AG04450 (cell line): Measurements from ENCODE around the gene CCDC28B. TPM values are rescaled to one million over a fixed set of nuclear protein-coding genes. Genes with fewer than 3 reads are reported as not detected.
A peak's percentile ranks its signal among the peaks of the same experiment; 100 is the strongest.

Experiments used
- CTCF ChIA-PET: fragments of 300-600, 350-600 bp; formaldehyde crosslinking; extraction: SDS; loops from one replicate; lab custom pipeline; 2022; ENCODE audit warnings: antibody characterized with exemption, inconsistent platforms; lab: Charles Lee
- POLR2A ChIA-PET: fragments of 350-600 bp; formaldehyde crosslinking; extraction: SDS; loops from one replicate; lab custom pipeline; 2021; ENCODE audit warnings: antibody characterized with exemption, inconsistent platforms; lab: Yijun Ruan, JAX
- DNase-seq: peaks from one replicate; pipeline ENCODE4 v3.0.0-alpha.2; 2011; ENCODE audit warnings: low read depth, low spot score
- H3K27ac ChIP-seq: one replicate; pipeline ENCODE4 v1.5.1; 2012; ENCODE audit warnings: low read depth, low read length, control low read depth
- H3K27me3 ChIP-seq: one replicate; pipeline ENCODE4 v1.6.0; 2012; ENCODE audit warnings: low read length; ENCODE audit not compliant: control insufficient read depth, insufficient read depth
- H3K4me3 ChIP-seq: 2 replicates; pipeline ENCODE4 v1.5.1; 2011; ENCODE audit warnings: mild to moderate bottlenecking, low read depth, low read length, control low read depth
- H3K9me3 ChIP-seq: 2 replicates; pipeline ENCODE4 v1.5.1; 2012; ENCODE audit warnings: low read length; ENCODE audit not compliant: control insufficient read depth, insufficient read depth
- polyA plus RNA-seq: library from polyadenylated mRNA; depleted of rRNA; stranded (reverse); fragments of >200 nt; gene quantifications from 2 replicates; pipeline ENCODE4 v1.2.3, GENCODE V29; 2011
- TF ChIP-seq, protein P1 (sequence below): IDR thresholded peaks from 2 replicates; pipeline ENCODE4 v1.5.1; 2011; ENCODE audit warnings: low read depth, low read length, control low read depth, inconsistent platforms

CCDC28B gene
- polyA plus RNA-seq, 1 experiment: 17.6 TPM

DNA sequence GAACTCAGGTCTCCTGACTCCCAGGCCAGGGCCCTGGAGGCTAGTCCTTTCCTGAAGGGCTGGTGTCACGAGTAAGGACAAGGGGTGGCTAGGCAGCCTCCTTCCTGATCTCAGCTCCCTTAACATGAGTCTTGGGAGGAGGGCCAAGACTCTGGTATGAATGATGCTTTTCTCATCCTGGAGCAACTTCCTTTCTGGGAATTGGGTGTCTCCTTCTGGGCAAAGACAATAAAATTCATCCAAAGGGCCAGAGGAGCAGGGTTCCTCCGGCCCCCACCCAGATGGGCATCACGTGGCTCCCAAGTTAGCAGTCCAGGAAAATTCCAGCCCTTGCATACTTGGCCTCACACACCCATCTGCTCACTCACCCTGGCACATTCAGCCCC lies 46.5 kb downstream of the CCDC28B start, which contains the start of gene FAM167B:
Gene FAM167B, plus strand, starts transcription at position 335 of the 386 bp plus-strand sequence. CDS start 200 bp downstream, outside the sequence.
- Histone ChIP-seq H3K4me3 (no peak within 1 kb of the TSS), H3K27ac (peak within 1 kb of the TSS; percentile 21), H3K27me3 (no peaks in the 10 kb centered on the region), H3K9me3 (no peaks in the 10 kb centered on the region; the same call in 1 of the 2 replicates)
- ChIA-PET CTCF (interaction anchor here (0.6 to 3.4 kb wide), 5 partner anchors 9 to 101 kb away, joined by 3 to 15 read pairs (median 6); no protein-coding TSS in a partner anchor), POLR2A (interaction anchor here (1.1 kb wide), 1 partner anchor 11 kb away, joined by 3 read pairs; no protein-coding TSS in a partner anchor)
- TF ChIP-seq, protein P1, sequence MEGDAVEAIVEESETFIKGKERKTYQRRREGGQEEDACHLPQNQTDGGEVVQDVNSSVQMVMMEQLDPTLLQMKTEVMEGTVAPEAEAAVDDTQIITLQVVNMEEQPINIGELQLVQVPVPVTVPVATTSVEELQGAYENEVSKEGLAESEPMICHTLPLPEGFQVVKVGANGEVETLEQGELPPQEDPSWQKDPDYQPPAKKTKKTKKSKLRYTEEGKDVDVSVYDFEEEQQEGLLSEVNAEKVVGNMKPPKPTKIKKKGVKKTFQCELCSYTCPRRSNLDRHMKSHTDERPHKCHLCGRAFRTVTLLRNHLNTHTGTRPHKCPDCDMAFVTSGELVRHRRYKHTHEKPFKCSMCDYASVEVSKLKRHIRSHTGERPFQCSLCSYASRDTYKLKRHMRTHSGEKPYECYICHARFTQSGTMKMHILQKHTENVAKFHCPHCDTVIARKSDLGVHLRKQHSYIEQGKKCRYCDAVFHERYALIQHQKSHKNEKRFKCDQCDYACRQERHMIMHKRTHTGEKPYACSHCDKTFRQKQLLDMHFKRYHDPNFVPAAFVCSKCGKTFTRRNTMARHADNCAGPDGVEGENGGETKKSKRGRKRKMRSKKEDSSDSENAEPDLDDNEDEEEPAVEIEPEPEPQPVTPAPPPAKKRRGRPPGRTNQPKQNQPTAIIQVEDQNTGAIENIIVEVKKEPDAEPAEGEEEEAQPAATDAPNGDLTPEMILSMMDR: no peak
- no peak for DNase-seq

DNA sequence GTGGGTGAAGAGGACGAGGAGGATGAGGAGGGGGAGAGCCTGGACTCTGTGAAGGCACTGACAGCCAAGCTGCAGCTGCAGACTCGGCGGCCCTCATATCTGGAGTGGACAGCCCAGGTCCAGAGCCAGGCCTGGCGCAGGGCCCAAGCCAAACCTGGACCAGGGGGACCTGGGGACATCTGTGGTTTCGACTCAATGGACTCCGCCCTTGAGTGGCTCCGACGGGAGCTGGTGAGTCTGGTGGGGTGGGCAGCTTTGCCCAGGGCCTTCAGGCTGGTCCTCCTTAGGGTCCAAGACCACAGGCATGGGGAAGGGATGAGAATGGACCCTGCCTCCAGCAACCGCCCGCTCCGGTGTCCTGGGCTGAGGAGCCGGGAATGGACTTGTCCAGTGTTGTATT lies 47.1 kb downstream of the CCDC28B start:
- ChIA-PET CTCF (interaction anchor here (0.6 to 3.4 kb wide), 8 partner anchors 8 to 111 kb away, joined by 3 to 15 read pairs (median 6); no protein-coding TSS in a partner anchor), POLR2A (no interaction called here)
- DNase-seq: no peak
- H3K27me3 ChIP-seq: no peaks in the 10 kb centered on the region
- TF ChIP-seq, protein P1: no peak
- no peaks in the 10 kb centered on the region; the same call in 1 of the 2 replicates for H3K9me3 ChIP-seq
- H3K4me3 ChIP-seq: no peak overlapping the region
- peak overlapping the region; percentile 21 for H3K27ac ChIP-seq

DNA sequence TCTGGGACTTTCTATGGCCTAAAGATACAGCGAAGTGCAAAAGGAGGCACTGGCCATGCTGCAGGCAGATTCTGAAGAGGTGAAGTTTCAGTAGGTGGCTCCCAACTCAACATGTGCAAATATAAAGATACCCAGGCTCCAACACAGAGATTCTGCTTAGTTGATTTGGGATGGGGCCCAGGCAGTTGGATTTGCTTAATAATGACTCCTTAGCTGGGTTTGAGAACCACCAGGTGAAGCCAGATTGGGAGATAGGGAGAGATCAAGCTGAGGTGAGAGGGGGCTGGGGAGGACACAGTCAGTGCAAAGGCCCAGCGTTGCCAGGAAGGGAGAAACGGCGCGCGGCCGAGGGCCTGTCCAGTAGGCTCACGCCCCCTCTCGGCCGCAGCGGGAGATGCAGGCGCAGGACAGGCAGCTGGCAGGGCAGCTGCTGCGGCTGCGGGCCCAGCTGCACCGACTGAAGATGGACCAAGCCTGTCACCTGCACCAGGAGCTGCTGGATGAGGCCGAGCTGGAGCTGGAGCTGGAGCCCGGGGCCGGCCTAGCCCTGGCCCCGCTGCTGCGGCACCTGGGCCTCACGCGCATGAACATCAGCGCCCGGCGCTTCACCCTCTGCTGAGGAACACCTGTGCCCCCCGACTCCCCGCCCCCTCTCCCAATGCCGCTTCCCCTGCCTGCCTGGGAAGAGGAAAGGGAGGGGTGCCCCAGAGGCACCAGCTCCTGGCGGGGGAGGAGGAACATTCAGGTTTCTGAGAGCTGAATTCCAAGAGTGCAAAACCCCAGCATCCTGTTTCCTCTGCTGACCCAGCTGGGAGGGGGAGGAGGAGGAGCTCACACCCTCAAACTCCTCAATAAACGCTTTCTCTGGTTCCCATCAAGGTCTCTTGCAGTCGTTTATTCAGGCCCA lies 47.8 kb downstream of the CCDC28B start:
- peak; percentile 27 for DNase-seq
- POLR2A ChIA-PET: interaction anchor here (0.5 to 0.7 kb wide), 2 partner anchors 95 to 263 kb away, joined by 4 to 5 read pairs; no protein-coding TSS in a partner anchor
- Histone ChIP-seq H3K27ac (no peak overlapping the region), H3K4me3 (no peak overlapping the region), H3K9me3 (no peaks in the 10 kb centered on the region; the same call in 1 of the 2 replicates), H3K27me3 (no peaks in the 10 kb centered on the region)
- CTCF ChIA-PET: interaction anchor here (0.6 to 3.4 kb wide), 18 partner anchors 8 to 111 kb away, joined by 3 to 15 read pairs (median 4); no protein-coding TSS in a partner anchor
- TF ChIP-seq, protein P1: peak; percentile 75

DNA sequence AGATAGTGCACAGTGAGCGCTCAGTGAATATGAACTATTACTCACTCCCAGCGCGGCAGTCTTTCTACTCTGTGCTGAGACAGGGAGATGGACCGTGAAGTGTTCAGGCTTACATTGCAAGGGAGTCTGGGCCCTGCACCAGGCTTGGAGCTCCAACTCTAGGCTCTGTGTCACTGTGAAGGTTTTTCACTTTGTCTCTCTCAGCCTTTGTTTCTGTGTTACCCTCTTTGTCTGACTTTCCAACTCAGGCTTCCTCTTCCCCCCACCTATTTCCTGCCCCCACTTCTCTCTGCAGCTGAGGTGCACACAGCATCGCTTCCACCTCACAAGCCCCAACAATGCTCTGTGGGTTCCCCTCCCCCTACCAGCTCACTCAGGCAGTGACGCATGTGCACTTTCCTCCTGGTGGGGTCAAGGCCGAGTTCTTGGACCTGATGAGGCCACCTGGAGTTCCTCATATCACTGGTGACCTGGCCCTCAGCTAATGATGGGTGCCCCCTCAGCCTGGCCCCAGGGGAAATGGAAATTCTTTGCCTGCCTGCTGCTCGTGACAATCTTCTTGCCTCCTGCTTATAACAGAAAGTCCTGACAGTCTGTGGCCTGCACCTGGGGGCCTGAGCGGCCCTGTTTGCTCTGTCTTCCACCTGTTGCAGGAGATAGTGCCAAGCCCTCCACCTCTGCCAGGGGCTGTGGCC lies 49.6 kb downstream of the CCDC28B start:
- POLR2A ChIA-PET: interaction anchor here (0.7 kb wide), 1 partner anchor 9 kb away, joined by 5 read pairs; no protein-coding TSS in a partner anchor
- TF ChIP-seq, protein P1: no peak

More for the DNA sequence above, 49.6 kb downstream of the CCDC28B start:
- Histone ChIP-seq H3K4me3 (no peak overlapping the region), H3K27me3 (no peaks in the 10 kb centered on the region), H3K9me3 (no peaks in the 10 kb centered on the region; the same call in 1 of the 2 replicates), H3K27ac (no peak overlapping the region)
- DNase-seq: no peak
- CTCF ChIA-PET: interaction anchor here (0.6 kb wide), 1 partner anchor 16 kb away, joined by 6 read pairs; no protein-coding TSS in a partner anchor
